Activated naive CD4-positive, alpha-beta T cell treated with anti-CD3 and anti-CD28 coated beads, Interleukin-2, amount 10 ng/mL, durations not matched to agents 7 days and 5 days (primary cell): ENCODE data around the gene LRFN4.

Source experiments
- CTCF ChIA-PET: fragments of 350-600 bp; sonication (Branson Sonifier 250); formaldehyde crosslinking; loops from one replicate; lab custom pipeline; 2021; ENCODE audit warnings: antibody characterized with exemption; lab: Charles Lee
- DNase-seq: peaks from one replicate; pipeline ENCODE4 v3.0.0-alpha.2; 2020
- H3K27ac Mint-ChIP-seq: one replicate; pipeline ENCODE4 v1.8.0; 2021; ENCODE audit warnings: mild to moderate bottlenecking, moderate library complexity, mixed read lengths
- H3K27me3 Mint-ChIP-seq: one replicate; pipeline ENCODE4 v1.8.0; 2021; ENCODE audit warnings: mild to moderate bottlenecking, mixed read lengths
- H3K36me3 Mint-ChIP-seq: one replicate; pipeline ENCODE4 v1.8.0; 2021; ENCODE audit warnings: mixed read lengths
- H3K4me1 Mint-ChIP-seq: one replicate; pipeline ENCODE4 v1.8.0; 2021; ENCODE audit warnings: mixed read lengths
- H3K4me3 Mint-ChIP-seq: one replicate; pipeline ENCODE4 v1.8.0; 2021; ENCODE audit warnings: mild to moderate bottlenecking, moderate library complexity, mixed read lengths
- H3K9me3 Mint-ChIP-seq: one replicate; pipeline ENCODE4 v1.8.0; 2021; ENCODE audit warnings: mixed read lengths

The LRFN4 gene

DNA sequence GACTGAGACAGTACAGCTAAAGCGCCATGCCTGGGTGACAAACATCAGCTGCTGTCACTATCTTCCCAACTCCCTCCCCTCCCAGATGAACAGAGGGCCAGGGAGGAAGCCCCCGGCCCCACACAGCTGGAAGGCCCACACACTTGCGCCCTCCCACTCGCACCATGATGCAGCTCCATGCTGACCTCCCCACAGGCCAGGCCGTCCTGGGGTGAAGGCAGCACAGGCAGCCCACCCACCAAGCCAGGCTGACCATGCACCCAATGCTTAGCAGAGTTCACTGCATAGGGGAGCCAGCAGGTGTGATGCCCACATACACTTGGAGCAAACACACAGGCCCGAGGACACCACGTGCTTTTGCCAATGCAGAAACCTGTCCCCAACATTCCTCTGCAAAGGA is 22.1 kb downstream of the LRFN4 start:
- H3K27me3 Mint-ChIP-seq: peaks cover 8% of the 10 kb centered on the region
- CTCF ChIA-PET: interaction anchor here (1.3 kb wide), 2 partner anchors 38 to 184 kb away, joined by 3 read pairs; no protein-coding TSS in a partner anchor
- peaks cover 15% of the 10 kb centered on the region for H3K4me1 Mint-ChIP-seq

DNA sequence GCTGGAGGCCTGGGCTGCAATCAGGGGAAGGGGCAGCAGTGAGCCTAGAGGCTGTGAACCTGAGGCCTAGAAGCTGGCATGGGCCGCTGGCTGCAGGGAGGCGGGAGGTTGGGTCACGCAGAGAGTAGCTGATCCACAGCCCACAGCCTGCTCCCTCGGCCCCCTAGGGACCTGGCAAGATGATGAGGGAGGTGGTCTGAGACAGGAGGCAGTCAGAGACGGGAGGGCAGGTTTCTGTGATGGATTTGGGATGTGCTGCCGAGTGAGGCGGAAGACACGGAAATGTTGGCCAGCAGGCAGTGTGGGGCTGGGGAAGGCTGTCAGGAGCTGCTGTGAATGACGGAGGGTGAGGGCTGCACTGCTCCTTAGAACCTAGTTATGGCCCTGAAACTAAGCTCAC is 22.7 kb downstream of the LRFN4 start:
- CTCF ChIA-PET: interaction anchor here (1.3 to 2.8 kb wide), 2 partner anchors 37 to 184 kb away, joined by 3 to 9 read pairs; no protein-coding TSS in a partner anchor
- H3K4me3 Mint-ChIP-seq: no peak overlapping the region
- H3K27me3 Mint-ChIP-seq: peaks cover 8% of the 10 kb centered on the region
- peaks cover 15% of the 10 kb centered on the region for H3K4me1 Mint-ChIP-seq
- peak overlapping the region; percentile 5 for H3K27ac Mint-ChIP-seq
- no peaks in the 10 kb centered on the region for H3K36me3 Mint-ChIP-seq
- no peak for DNase-seq
- H3K9me3 Mint-ChIP-seq: no peaks in the 10 kb centered on the region

More for the DNA sequence above, 22.1 kb downstream of the LRFN4 start:
- Mint-ChIP-seq H3K4me3 (no peak overlapping the region), H3K36me3 (no peaks in the 10 kb centered on the region), H3K9me3 (no peaks in the 10 kb centered on the region), H3K27ac (no peak overlapping the region)
- no peak for DNase-seq

DNA sequence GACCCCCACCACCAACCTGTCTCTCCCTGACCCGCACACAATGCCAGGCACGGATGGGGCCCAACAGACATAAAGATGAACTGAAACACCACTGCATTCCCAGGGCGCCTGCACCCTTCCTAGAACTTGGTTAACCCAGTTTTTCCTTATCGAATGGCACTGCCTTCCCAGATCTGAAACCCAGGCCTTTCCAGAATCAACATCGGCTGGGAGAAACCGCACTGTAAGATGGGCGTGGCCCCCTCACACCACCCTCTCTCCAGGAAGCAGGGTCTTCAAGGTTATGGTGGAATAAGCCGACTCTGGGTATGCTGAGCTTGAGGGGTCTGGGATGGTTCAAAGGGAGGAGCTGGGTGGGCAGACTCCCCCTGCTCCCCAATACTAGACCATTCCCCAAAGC is 23.1 kb downstream of the LRFN4 start:
- Mint-ChIP-seq H3K4me3 (no peak overlapping the region), H3K9me3 (no peaks in the 10 kb centered on the region), H3K27me3 (peaks cover 4% of the 10 kb centered on the region), H3K27ac (no peak overlapping the region), H3K4me1 (peaks cover 15% of the 10 kb centered on the region), H3K36me3 (no peaks in the 10 kb centered on the region)
- CTCF ChIA-PET: interaction anchor here (1.3 to 2.8 kb wide), 4 partner anchors 37 to 194 kb away, joined by 3 to 9 read pairs (median 4); no protein-coding TSS in a partner anchor
- no peak for DNase-seq

DNA sequence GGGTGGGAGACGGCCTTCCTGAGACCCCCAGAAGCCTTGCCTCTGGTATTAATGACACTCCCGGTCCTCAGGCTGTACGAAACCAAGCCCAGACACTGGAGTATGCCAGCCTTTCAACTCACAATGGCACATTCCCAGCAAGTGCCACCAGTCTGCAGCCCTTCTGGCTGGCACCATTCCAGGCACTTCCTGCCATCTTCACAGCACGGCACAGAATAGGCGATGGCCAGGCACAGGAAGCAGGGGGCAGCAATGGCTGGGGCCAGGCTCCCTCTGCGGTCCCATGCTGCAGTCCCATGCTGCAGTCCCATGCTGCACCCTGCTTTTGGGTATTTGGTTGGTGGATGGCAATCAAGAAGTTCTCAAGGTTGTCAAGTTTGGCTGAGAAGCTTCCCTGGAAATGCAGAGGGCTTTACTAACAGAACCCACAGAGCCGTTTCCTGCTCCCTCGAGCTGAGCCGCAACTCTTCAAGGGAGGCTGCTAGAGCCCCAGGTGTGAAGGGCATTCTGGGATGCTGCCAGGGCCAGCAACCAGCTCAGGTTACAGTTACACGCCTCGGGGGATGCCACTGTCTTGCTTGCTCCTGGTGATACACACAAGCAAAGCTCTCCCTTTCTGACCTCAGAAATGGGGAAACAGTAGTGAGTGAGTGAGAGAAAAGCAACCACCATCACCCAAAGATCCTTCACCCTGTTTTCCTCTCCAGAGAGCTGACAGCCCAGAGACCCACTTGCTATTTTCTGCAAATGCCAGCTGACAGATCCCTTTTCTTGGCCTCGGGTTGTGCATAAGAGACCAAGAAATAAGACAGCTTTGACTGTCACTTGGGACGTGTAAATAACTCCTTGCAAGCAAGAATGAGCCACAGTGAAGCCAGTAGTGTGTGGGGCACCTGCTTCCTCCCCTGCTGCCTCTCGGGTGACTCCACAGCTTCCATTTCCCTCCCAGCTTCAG is 23.9 kb downstream of the LRFN4 start:
- Mint-ChIP-seq H3K27me3 (no peaks in the 10 kb centered on the region), H3K27ac (no peak overlapping the region), H3K9me3 (no peaks in the 10 kb centered on the region)

GRCh38 chr11:66881451-66881835 is 24.6 kb downstream of the LRFN4 start:
- Mint-ChIP-seq H3K9me3 (no peaks in the 10 kb centered on the region), H3K27ac (no peak overlapping the region), H3K36me3 (no peaks in the 10 kb centered on the region), H3K4me1 (peaks cover 15% of the 10 kb centered on the region), H3K4me3 (no peak overlapping the region), H3K27me3 (no peaks in the 10 kb centered on the region)
- DNase-seq: no peak
- CTCF ChIA-PET: interaction anchor here (0.9 to 2.8 kb wide), 9 partner anchors 9 to 196 kb away, joined by 3 to 9 read pairs (median 4); no protein-coding TSS in a partner anchor

More for the DNA sequence above, 23.9 kb downstream of the LRFN4 start:
- no peak overlapping the region for H3K4me3 Mint-ChIP-seq
- DNase-seq: peak; percentile 31
- no peaks in the 10 kb centered on the region for H3K36me3 Mint-ChIP-seq
- H3K4me1 Mint-ChIP-seq: peaks cover 15% of the 10 kb centered on the region
- CTCF ChIA-PET: interaction anchor here (0.9 to 2.8 kb wide), 8 partner anchors 8 to 195 kb away, joined by 3 to 9 read pairs (median 4); no protein-coding TSS in a partner anchor

DNA sequence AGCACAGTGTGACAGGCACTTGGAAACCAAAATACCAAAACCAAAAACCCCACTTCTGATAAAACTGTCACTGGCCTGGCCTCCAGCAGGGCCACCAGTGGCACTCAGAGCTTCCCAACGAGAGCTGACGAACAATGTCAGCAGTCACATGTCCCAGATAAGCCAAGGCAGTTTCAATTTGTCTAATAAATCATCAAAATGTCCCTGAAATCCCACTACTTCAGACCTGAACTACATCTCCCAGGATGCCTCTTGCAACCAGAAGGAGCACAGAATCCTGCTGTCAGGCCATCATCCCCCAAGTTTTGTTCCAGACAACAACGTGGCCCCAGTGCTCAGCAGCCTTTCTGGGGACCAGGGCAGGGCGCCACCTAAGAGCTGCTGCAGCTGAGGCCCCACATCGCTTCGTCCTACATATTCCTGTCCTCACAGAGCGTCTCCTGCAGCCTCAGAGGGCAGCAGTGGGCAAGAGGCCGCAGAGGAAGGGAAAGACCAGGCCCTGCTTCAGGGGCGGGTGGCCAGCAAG is 25.1 kb downstream of the LRFN4 start:
- no peak overlapping the region for H3K4me3 Mint-ChIP-seq
- no peak overlapping the region for H3K27ac Mint-ChIP-seq
- H3K27me3 Mint-ChIP-seq: no peaks in the 10 kb centered on the region
- CTCF ChIA-PET: interaction anchor here (0.7 to 2.8 kb wide), 8 partner anchors 9 to 189 kb away, joined by 3 to 9 read pairs (median 4); no protein-coding TSS in a partner anchor
- peaks cover 15% of the 10 kb centered on the region for H3K4me1 Mint-ChIP-seq
- no peak for DNase-seq
- no peaks in the 10 kb centered on the region for H3K36me3 Mint-ChIP-seq
- H3K9me3 Mint-ChIP-seq: no peaks in the 10 kb centered on the region

- CTCF ChIA-PET: interaction anchor here (0.7 to 1.6 kb wide), 6 partner anchors 10 to 186 kb away, joined by 3 to 9 read pairs (median 3); no protein-coding TSS in a partner anchor
- Mint-ChIP-seq H3K4me1 (peaks cover 15% of the 10 kb centered on the region), H3K4me3 (no peak overlapping the region)
Observed at GRCh38 chr11:66882561-66883015, 25.7 kb downstream of the LRFN4 start.

DNA sequence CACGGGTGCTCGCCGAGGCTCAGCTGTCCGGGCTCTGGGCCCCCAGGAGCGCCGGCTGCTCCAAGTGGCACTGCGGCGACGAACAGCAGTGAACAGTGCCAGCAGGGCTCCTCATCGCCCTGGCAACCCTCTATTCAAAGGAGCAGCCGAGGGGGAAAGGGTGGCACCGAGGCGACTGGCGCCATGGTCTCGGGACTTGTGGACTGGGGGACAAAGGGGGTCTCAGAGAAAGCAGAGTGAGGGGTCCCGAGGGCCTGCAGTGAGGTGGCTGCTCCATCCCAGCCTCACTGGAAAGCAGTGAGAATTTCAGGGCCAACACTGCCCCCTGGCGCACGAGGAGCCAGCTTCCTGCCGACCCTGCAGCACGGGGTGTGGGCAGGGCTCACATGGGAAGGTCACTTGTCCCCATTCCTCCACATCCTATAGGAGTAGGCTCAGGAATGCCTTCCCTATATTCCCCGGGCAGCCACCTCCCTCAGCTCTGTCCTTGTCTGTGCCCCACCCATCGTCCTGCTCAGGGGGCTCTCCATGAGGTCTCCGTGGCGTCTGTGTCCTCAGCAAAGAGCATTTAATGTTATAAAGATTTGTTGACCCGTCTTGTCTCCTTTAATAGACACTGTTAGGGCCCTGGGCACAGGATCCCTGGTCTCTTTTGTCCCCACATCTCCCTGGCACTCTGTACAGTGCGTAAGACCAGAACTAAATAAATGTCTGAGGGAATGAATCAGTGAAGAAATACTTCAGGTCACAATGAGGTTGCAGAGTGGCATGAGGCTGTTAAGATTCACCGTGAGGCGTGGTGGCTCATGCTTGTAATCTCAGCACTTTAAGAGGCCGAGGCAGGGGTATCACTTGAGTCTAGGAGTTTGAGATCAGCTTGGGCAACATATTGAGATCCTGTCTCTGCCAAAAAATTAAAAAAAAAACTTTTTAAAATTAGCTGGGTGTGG is 26.4 kb downstream of the LRFN4 start:
- H3K9me3 Mint-ChIP-seq: no peaks in the 10 kb centered on the region
- H3K4me3 Mint-ChIP-seq: no peak overlapping the region
- peak; percentile 79 for DNase-seq
- H3K36me3 Mint-ChIP-seq: no peaks in the 10 kb centered on the region
- CTCF ChIA-PET: interaction anchor here (0.7 to 1.6 kb wide), 8 partner anchors 11 to 191 kb away, joined by 3 to 9 read pairs (median 3); no protein-coding TSS in a partner anchor
- H3K4me1 Mint-ChIP-seq: peaks cover 15% of the 10 kb centered on the region
- H3K27ac Mint-ChIP-seq: no peak overlapping the region
- no peaks in the 10 kb centered on the region for H3K27me3 Mint-ChIP-seq

More at GRCh38 chr11:66882561-66883015, 25.7 kb downstream of the LRFN4 start:
- H3K36me3 Mint-ChIP-seq: no peaks in the 10 kb centered on the region
- no peak overlapping the region for H3K27ac Mint-ChIP-seq
- DNase-seq: no peak
- H3K27me3 Mint-ChIP-seq: no peaks in the 10 kb centered on the region
- H3K9me3 Mint-ChIP-seq: no peaks in the 10 kb centered on the region

DNA sequence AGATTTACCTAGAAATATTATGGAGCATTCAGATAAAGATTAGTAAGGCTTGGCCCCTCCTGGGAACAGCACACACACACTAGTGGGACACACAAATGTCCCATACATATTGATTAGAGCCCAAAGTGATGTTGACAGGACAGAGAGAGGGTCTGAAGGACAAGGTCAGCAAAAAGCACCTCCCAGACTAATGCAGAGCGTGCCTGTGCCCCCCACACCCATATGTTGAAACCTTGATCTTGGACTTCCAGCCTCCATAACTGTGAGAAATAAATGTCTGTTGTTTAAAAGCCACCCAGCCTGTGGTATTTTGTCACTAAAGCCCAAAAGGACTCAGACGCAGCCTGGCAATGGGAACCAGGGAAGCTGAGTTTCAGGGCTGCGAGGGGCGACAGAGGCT is 27.6 kb downstream of the LRFN4 start:
- Mint-ChIP-seq H3K4me3 (no peak overlapping the region), H3K27ac (no peak overlapping the region), H3K36me3 (no peaks in the 10 kb centered on the region), H3K27me3 (no peaks in the 10 kb centered on the region), H3K9me3 (no peaks in the 10 kb centered on the region), H3K4me1 (peaks cover 15% of the 10 kb centered on the region)
- DNase-seq: no peak
- CTCF ChIA-PET: interaction anchor here (0.8 to 1.6 kb wide), 5 partner anchors 42 to 192 kb away, joined by 3 to 9 read pairs (median 4); partner anchors contain the start of gene C11orf86

DNA sequence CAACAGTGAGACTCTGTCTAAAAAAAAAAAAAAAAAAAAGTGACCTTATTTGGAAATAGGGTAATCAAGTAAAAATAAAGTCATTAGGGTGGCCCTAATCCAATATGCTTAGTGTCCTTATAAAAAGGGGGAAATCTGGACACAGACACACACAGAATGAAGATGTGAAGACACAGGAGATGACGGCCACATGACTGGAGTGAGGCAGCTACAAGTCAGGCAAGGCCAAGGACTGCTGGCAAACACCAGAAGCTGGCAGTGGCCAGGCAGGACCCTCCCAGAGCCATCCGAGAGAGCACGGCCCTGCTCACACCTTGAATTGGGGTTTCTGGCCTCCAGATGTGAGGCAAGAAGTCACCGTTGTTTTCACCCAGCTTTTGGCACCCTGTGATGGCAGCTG is 28.6 kb downstream of the LRFN4 start:
- H3K4me1 Mint-ChIP-seq: peaks cover 7% of the 10 kb centered on the region
- H3K27me3 Mint-ChIP-seq: no peaks in the 10 kb centered on the region

GRCh38 chr11:66885950-66886440 is 29.1 kb downstream of the LRFN4 start:
- peaks cover 1% of the 10 kb centered on the region for H3K4me1 Mint-ChIP-seq
- H3K36me3 Mint-ChIP-seq: no peaks in the 10 kb centered on the region
- H3K27ac Mint-ChIP-seq: no peak overlapping the region
- DNase-seq: no peak
- H3K4me3 Mint-ChIP-seq: no peak overlapping the region
- H3K27me3 Mint-ChIP-seq: no peaks in the 10 kb centered on the region
- H3K9me3 Mint-ChIP-seq: no peaks in the 10 kb centered on the region
- CTCF ChIA-PET: interaction anchor here (1.2 to 1.4 kb wide), 2 partner anchors 44 to 191 kb away, joined by 3 to 4 read pairs; no protein-coding TSS in a partner anchor

More for the DNA sequence above, 28.6 kb downstream of the LRFN4 start:
- H3K36me3 Mint-ChIP-seq: no peaks in the 10 kb centered on the region
- no peak overlapping the region for H3K27ac Mint-ChIP-seq
- CTCF ChIA-PET: interaction anchor here (1.2 to 1.4 kb wide), 2 partner anchors 43 to 190 kb away, joined by 3 to 4 read pairs; no protein-coding TSS in a partner anchor
- DNase-seq: no peak
- H3K4me3 Mint-ChIP-seq: no peak overlapping the region
- no peaks in the 10 kb centered on the region for H3K9me3 Mint-ChIP-seq

DNA sequence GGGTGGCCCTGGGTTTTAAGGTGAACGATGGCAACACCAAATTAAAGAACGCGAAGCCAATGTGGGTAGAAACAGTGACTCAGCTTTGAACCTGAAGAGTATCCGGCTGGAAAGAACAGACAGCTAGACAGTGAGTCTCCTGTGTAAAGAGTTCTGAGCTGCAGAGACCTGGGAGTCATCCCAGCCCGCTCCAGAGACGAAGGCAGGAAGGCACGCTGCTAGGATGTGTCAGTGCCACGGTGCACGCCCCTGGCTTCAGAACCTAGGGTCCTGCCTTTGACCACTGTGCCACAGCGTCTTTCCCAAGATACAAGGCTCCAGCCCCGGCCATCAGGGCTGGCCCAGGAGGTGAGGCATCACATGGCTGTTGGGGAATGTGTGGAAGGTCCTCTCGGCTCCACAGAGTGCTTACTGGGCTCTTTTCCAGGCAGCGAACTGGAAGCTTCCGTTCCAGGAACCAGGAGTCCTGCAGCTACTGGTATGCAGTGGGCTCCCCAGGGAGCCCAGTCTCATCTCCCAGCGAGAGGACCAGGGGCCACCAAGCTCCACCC is 29.9 kb downstream of the LRFN4 start:
- H3K4me1 Mint-ChIP-seq: no peaks in the 10 kb centered on the region
- H3K9me3 Mint-ChIP-seq: no peaks in the 10 kb centered on the region
- H3K4me3 Mint-ChIP-seq: no peak overlapping the region
- no peak for DNase-seq
- no peaks in the 10 kb centered on the region for H3K36me3 Mint-ChIP-seq
- no peak overlapping the region for H3K27ac Mint-ChIP-seq
- H3K27me3 Mint-ChIP-seq: no peaks in the 10 kb centered on the region
- CTCF ChIA-PET: interaction anchor here (1.2 kb wide), 1 partner anchor 192 kb away, joined by 4 read pairs; no protein-coding TSS in a partner anchor
